GM18907 (cell line): Measurements from ENCODE around the gene CARD9.

Experiments used
- ATAC-seq: cut with Tn5 transposase; IDR thresholded peaks from one replicate; pipeline ENCODE4 v1.9.1; 2021; ENCODE audit warnings: mild to moderate bottlenecking, moderate library complexity; ENCODE audit not compliant: unreplicated experiment

Gene CARD9

DNA sequence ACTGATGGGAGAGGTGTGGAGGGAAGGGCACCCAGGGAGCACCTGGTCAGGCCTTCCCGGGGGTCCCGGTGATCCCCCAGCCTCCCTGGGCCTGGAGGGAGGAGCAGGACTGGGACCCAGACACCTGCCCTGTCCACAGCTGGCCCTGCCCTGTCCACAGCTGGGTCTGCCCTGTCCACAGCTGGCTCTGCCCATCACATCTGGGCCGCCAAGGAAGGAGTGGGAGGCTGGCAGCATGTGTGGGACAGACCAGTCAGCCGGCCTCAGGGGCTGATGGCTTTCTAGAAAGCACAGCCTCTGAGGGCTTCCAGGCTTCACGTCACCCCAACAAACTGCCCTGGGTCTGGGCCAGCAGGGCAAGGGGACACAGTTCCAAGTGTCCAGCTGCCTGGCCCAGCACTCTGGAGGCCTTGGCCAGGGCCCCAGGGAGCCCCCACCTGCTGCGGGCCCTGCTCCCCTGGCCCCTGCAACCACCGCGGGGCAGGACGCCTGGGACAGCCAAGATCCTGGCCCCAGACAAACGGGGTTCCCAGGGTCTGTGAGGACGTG lies 22.1 kb downstream of the CARD9 start:
- no peak for ATAC-seq

DNA sequence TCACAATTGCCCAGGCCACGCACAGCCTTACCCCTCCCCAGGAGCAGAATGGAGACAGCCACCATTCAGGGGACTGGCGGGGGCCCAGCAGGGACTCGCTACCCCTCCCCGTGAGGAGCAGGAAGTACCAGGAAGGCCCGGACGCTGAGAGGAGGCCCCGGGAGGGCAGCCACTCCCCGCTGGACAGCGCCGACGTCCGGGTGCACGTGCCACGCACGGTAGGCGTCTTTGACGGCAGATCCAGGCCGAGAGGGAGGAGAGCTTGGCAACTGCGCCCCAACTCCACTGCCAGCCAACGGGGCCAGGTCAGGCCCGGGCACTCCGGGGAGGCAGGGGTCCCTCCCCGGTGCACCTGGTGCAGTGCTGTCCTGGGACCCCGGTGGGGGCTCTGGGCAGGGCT lies 23.9 kb downstream of the CARD9 start:
- ATAC-seq, result no peak

DNA sequence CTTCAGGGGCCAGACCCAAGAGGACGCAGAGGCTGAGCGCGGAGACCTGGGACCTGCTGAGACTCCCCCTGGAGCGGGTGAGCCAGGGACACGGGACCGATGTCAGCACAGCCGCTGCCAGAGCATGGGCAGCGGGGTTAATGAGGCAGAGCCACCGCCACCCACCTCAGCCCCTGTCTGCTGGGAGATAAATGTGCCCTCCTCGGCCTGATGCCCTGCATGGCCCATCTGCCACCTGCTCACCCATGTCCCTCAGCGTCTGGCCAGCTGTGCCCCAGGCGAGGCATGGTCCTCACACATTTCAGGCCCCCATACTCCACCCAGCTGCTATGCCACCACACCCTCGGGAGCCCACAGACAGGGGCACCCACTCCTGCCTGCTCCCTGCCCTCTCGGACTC lies 24.8 kb downstream of the CARD9 start:
- ATAC-seq, result no peak

DNA sequence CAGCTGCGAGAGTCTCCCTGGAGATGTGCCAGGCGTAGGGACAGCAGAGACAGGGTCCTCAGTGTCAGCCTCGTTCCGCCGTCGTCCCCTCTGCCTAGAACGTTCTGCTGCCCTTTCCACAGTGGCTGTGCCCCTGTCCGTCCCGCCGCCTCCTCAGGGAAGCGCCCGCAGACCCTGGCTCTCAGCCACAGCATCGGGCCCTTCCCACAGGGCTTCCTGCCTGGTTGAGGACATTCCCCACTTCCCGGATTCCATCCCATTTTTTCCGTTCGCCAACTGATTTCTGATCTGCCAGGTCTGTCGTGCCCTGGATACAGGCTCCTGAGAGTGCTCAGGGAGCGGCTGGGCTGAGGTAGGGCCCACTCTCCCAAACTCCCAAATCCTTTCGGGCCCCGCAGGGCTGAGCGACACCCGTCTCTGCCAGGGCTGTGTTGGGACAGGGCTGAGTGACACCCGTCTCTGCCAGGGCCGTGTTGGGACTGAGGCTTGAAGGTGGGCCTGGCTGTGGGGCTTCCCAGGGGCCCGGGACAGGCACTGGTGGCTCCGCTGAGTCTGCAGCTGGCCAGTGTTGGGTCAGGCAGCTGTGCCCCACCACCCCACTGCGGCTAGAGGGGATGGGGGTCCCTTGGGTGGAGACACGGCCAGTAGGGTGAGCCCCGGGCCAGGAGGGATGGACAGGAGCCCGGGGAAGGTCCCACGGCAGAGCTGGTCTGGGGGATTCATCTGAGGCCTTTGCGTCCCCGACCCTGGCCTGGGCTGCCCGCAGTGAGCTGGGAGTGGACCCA lies 25.8 kb downstream of the CARD9 start:
- ATAC-seq, result no peak

DNA sequence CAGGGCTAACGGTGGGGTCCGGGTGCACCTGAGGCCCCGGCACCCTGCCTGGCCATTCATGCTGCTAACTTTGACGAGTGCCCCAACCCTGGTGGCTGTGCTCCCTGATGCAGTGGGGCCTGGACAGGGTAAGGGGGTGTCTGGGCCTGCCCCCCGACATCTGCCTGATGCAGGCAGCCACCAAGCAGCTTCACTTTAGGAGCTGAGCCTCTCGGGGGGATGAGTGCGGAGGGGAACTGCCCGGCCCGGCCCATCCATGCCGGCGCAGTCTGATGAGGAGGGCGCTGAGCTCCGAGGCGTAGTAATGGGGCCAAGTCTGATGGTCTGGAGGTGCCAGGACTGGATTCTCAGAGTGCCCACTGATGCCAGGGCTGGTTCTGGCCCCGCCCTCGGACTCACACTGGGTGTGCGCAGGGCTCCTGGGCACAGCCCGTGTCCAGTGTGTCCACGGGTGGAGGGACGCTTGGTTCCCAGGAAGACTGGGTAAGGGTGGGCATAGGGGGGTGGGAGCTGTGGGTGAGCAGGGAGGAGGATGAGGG lies 26.5 kb downstream of the CARD9 start:
- no peak for ATAC-seq

DNA sequence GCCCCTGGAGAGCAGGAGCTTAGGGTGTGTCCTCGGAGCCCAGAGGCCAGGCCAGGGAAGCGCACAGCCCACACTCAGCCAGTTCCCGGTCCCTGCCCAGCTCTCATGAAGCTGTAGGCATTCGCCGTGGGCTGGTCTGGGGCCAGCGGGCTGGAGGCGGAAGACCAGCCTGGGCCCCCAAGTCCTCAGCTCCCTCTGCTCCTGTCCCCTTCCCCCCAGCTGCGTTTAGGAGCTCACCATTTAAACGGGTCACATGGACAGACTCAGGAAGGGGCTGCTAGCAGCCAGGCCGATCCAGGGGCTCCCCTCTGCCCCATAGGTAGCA lies 27.4 kb downstream of the CARD9 start:
- no peak for ATAC-seq

DNA sequence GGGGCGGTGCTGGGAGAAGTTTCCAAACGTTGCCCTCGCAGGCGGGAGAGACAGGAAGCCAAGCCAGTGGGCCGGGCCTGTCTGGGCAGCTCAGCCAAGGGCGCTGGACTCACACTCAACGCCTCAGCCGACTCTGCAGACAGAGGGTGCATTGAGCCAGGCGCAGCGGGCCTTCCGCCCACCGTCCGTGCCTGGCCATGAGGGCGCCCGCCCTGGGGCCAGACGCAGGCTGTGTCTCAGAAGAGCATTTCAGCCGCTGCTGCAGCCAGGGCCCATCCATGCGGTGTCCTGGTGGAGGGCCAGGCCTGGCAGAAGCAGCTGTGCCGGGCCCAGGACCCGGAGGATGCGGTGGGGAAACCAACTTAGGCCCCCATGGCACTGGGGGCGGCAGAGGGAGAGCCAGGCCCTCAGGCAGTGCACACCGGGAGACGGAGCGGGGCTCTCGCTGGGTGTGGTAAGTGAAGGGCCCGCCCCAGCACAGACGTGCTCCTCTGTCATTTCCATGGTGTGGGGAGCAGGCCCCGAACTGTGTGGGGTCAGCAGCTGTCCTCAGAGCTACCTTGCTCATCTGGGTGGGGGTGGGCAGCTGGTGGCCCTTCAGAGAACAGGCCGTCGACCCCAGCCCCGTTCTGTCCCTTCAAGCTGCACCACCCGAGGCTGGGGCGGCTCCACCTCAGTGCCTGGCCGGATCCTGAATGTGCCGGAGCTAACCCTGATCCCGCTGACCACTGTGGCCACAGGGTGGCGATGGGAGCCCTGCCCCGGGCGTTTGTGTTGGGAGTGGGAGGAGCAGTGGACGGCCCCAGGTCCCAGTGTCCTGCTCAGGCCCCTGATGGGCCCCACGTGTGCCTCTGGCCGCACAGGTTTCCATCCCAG lies 27.9 kb downstream of the CARD9 start:
- no peak for ATAC-seq

DNA sequence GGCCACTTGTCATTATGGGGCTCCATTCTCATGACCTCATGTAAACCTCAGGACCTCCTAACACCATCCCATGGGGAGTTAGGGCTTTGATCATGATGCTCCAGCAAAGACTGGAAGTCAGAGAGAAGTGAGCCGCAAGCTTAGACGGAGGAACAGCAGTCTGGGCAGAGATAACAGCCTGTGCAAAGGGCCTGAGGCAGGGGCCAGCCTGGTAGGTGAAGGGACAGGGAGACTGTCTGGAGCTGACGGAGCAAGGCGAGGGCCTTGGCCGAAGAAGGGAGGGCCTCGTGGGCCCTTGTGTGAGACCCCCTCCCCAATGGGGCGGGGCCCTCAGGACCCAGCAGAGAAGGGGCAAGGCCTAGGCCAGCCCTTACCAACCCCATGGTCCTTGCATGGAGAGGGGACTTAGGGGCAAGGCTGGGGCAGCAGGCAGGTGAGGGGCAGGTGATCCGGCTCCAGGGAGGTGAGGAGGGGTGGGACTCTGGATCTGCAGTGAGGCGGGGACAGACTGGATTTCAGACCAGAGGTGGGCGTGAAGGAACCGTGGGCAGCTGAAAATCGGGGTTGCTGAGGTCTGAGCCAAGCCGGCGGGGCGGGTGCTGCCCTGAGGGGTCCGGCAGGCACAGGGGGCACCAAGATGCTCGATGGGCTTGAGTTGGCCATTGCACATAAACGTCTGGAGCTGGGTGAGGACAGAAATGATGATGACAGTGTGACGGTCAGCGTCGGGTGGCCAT lies 28.8 kb downstream of the CARD9 start:
- ATAC-seq, result no peak

DNA sequence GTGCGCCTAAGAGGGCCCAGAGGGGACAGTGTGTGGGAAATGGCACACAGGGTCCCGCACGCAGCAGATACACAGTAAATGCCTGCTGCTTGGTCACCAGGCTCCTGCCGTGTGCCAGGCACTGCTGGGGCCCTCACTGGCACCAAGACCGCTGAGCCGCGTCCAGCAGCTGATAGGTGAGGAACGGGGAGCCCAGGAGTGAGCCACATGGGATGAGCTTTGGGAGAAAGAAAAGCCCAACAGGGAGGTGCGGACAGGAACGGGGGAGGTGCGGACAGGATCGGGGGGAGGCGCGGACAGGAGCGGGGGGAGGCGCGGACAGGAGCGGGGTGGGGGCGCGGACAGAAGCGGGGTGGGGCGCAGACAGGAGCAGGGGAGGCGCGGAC lies 29.6 kb downstream of the CARD9 start:
- ATAC-seq, result no peak

DNA sequence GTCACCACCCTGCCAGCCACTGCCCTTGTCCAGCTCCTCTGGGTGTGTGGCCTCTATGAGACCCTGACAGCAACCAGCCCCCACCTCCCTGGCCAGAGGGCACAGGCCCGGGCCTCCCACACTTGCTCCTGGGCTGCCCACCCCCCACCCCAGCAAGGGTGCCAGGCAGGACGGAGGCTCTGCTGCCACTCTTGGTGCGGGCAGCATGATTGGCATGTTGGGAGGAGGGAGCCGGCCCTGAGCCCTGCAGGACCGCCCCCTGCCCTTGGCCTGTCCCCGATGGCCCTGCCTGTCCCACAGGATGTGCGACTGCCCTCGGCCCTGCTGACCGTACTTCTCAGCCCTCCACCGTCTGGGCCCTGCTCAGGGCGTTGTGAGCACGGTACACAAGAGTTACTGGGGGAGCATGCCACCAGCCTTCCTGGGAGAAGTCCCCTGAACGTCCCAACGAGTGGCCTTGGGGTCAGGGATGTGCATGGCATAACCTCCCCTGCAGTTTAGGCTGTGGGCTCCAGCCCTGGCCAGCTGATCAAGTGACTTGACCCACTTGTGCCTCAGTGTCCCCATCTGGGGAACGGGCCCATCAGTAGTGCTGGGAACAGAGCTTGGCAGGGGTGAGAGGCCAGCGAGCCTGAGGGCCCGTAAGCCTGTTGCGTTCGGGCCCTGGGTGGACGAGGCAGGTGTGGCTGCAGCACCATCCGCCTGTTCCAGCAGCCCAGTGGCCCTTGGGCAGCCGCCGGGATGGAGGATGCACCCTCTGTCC lies 30.2 kb downstream of the CARD9 start:
- no peak for ATAC-seq

DNA sequence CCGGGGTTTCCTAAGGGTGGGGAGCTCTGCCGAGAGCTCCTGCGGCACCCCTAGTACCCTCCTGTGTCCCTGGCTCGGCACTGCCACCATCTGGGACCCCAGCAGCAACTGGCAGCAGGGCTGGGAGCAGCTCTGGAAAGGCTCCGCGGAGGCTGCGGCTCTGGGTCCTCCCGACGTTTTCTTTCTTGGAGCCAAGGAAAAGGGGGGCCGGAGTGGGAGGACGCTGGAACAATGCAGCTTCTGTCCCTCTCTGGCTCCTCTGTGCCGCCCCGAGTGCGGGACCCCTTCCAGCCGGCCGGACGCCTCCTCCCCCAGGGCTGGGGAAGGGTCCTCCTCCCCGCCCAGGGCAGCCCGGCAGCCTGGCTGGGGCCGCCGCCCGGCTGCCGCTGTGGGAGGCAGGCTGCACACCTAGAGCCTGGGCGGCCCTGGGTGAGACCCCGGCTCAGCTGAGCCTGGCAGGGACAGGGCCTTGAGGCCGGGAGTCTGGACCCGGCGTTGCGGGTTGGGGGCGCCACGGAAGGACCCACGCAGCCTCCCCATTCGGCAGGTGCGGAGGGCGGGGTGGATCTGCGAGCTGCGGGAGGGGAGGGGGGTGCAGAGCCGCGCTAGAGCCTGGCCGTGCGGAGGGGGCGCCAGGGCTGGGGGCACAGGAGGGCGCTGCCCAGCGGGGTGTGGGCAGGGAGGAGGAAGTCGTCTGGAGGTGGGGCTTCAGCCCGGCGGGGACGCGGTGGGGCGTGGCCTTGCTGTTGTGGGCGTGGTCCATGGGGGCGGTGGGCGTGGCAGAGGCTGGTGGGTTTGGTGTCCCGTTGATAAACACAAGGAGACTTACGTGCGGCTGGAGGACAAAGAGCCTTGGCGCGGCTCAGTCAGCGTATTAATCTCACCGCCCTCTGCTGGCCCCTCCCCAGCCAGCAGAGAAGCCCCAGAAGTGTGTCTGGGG lies 31.0 kb downstream of the CARD9 start:
- ATAC-seq, result no peak

DNA sequence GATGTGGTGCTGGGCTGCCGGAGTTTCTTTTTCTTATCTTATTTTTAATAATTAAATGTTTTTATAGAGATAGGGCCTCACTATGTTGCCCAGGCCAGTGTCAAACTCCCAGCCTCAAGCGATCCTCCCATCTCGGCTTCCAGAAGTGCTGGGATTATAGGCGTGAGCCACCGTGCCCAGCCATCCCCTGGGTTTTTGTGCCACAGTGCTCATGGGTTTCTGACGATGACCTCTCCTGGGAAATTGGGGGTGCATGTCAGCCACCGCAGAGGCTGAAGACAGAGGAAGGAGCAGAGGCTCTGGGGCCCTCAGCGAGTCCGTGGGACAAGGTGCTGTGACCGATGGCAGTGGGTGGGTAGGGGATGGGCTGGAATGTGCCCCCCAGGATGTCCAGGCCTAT lies 31.7 kb downstream of the CARD9 start:
- no peak for ATAC-seq

DNA sequence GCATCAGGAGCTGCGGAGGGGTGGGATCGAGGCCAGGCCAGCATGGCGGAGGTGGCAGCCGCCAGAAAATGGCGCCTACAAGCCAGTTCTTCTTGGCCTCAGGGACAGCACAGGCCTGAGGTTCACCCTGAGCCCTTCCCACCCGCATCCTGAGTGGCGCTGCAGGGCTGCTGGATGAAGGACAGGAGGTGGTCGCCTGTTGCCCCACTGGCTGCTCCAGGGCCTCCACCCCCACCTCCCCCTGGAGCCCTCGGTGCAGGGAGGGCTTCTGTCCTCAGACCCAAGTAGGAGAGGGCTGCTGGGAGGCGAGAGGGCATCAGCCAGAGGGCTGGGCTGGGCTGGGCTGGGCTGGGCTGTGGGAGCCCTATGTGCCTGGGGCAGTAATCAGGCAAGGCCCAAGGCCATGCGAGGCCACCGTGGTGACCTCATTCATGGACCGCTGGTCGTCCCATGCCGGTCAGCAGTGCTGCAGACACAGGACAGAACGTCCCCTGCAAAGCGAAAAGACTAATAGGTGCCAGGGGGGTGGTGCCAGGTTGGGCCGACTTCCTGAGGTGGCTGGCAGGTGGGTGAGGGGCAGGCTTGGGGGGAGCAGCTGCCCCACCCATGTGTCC lies 32.3 kb downstream of the CARD9 start:
- ATAC-seq, result no peak

DNA sequence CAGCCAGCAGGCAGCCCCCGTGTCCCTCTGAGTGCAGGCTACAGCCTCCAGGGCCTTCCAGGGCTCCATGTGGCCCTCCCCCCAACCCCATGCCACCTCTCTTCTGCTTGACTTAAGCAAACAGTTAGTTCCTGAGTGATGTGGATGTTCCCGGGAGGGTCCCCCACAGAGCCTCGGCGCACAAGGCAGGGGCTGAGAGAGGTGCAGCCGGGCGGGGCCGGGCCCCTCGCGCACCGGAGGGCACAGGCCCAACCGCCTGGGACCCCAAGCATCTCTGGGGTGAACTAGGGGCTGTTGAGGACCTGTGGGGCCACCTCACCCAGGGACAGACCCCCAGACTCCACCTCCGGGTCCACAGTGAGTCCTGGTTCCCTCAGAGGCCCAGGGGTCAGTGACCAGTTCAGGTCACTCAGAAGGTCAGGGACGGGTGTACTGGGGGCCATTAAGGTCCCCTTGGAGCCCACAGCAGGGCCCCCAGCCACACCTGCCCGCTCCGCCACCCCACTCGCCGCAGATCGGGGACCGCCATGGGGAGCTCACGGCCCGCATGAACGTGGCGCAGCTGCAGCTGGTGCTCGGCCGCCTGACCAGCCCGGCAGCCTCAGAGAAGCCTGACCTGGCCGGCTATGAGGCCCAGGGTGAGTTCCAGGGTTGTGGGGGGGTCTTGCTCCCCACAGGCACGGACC lies 33.0 kb downstream of the CARD9 start:
- no peak for ATAC-seq

DNA sequence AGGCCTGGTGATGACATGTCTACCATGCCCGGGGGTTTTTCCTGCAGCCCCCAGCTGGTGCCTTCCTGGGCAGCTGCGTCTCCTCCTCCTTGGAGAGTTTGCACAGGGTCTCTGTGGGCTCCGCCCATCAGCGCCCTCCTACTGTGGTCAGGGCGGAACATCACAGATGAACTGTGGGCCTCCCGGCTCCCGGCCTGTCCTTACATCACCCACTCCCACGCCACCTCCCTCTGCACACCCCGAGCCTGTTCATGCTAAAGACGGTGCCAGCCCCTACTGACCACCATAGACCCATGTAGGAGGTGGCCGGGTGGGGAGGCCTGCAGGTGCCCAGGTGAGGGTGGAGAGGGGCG lies 33.5 kb downstream of the CARD9 start:
- no peak for ATAC-seq

DNA sequence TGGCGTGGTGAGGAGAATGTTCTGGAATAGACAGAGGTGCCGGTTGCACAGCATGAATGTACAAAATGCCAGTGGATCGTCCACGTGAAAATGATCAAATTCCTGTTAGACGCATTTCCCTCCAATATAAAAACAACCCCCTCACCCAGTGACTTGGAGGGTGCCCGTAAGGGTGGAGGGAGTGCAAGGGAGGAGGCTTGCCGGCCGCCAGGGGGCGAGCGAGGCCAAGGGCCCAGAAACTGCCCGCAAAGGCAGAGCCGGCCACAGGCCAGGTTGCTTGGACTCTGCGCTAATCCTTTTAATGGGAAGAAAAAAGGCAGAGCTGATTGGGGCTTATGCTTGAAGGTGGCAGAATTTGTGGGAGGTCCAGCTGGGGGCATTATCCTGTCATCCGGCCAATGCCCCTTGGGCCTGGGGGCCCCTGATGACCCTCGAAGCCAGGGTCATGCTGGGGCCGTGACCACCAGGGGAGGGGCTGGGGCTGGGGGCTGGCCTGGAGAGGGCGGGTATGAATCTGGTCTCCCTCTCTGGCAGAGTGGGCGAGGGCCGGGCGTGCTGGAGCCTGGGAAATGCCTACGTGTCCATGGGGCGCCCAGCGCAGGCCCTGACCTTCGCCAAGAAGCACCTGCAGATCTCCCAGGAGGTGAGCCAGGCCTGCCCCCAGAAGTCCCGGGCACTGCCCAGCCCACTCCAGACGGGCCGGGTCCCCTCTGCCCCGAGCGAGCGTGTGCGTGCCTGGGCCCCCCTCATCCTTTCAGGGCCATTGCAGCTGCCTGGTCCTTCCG lies 34.1 kb downstream of the CARD9 start:
- no peak for ATAC-seq

DNA sequence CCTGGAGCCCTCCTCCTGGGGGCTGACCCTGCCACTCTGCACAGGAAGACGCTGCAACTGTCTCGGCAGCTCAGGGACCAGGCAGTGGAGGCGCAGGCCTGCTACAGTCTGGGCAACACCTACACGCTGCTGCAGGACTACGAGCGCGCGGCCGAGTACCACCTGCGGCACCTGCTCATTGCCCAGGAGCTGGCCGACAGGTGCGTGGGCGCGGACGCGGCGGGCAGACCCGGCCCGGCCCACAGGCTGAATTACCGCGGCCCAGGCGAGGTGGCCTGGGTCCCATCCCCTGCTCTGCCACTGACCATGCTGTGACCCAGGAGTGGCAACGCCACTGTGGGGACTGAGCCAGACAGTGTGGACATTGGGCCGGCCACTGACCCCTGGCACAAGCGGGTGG lies 35.0 kb downstream of the CARD9 start:
- no peak for ATAC-seq
